HCT116 (cell line): Measurements from ENCODE around the gene DMRTA2. TPM values are rescaled to one million over a fixed set of nuclear protein-coding genes. Genes with fewer than 3 reads are reported as not detected.

ENCODE experiments used
- ATAC-seq: fragments of 200-7000 bp; cut with Tn5 transposase; 2 replicates; pipeline ENCODE4 v1.9.1; 2020; ENCODE audit warnings: mild to moderate bottlenecking, moderate library complexity
- BruUV-seq: library from RNA; stranded (reverse); fragments of 400-500 nt; replicated peaks from 2 replicates; lab custom pipeline; 2021; lab: Mats Ljungman, UMichigan
- CTCF ChIA-PET: fragments of 300-600 bp; sonication (Branson Sonifier 250); formaldehyde crosslinking; loops from one replicate; lab custom pipeline; 2021; ENCODE audit warnings: antibody characterized with exemption; lab: Charles Lee
- POLR2A ChIA-PET: fragments of 300-600, 350-600 bp; sonication (Branson Sonifier 250); formaldehyde crosslinking; loops from one replicate; lab custom pipeline; 2021; ENCODE audit warnings: antibody characterized with exemption; lab: Charles Lee
- RAD21 ChIA-PET, 2 experiments: fragments of 300-600 bp; sonication (Branson Sonifier 250); formaldehyde crosslinking; loops; one replicate each; lab custom pipeline; 2023; ENCODE audit warnings: low total read pairs in 2 of 2; ENCODE audit not compliant: uncharacterized antibody in 2 of 2, unreplicated experiment in 2 of 2, low non-redundant PET in 1 of 2; lab: Charles Lee
- DNase-seq: peaks from one replicate; pipeline ENCODE4 v3.0.0-alpha.2; 2010; ENCODE audit warnings: low read depth, low spot score
- H2AFZ ChIP-seq: fragments of 200-600 bp; shearing (Covaris generic), sonication (generic); 2 replicates; pipeline ENCODE4 v1.6.1; 2017; ENCODE audit warnings: low read depth, mixed run types, mixed read lengths, antibody characterized with exemption, low read length; ENCODE audit not compliant: poor library complexity, severe bottlenecking
- H3K27ac ChIP-seq: 2 replicates; pipeline ENCODE4 v1.5.1; 2012; ENCODE audit warnings: low read depth, low read length
- H3K27me3 ChIP-seq: fragments of 200-600 bp; sonication (generic); 2 replicates; pipeline ENCODE4 v1.6.1; 2016; ENCODE audit warnings: mixed run types, low read length, mixed read lengths; ENCODE audit not compliant: insufficient read depth
- H3K36me3 ChIP-seq, 2 experiments: fragments of 200-500 bp in 1 of 2; fragments of 200-600 bp in 1 of 2; sonication (Bioruptor generic) in 1 of 2; sonication (generic) in 1 of 2; 2 replicates each; pipeline versions ENCODE4 v1.5.1 to v1.6.1; 2014 to 2016; ENCODE audit warnings: low read length in 2 of 2, inconsistent platforms in 1 of 2, mixed read lengths in 1 of 2, mixed run types in 1 of 2; ENCODE audit not compliant: insufficient read depth in 2 of 2, control insufficient read depth in 1 of 2
- H3K4me1 ChIP-seq, 2 experiments: fragments of 200-600 bp in 1 of 2; sonication (generic) in 1 of 2; 2 replicates each; pipeline versions ENCODE4 v1.5.1 to v1.6.1; 2012 to 2017; ENCODE audit warnings: low read length in 2 of 2, inconsistent platforms in 1 of 2, mild to moderate bottlenecking in 1 of 2, mixed read lengths in 1 of 2, mixed run types in 1 of 2, moderate library complexity in 1 of 2; ENCODE audit not compliant: insufficient read depth in 2 of 2, control insufficient read depth in 1 of 2
- H3K4me2 ChIP-seq: fragments of 200-600 bp; sonication (generic); 2 replicates; pipeline ENCODE4 v1.6.1; 2017; ENCODE audit warnings: mixed run types, low read length, mixed read lengths
- H3K4me3 ChIP-seq, 2 experiments: fragments of 200-600 bp in 1 of 2; sonication (generic) in 1 of 2; replicated peaks in 1 of 2; 2 replicates each; pipeline ENCODE4 v1.5.1; 2011 to 2016; ENCODE audit warnings: low read length in 2 of 2, control low read depth in 1 of 2, low read depth in 1 of 2, mild to moderate bottlenecking in 1 of 2, mixed read lengths in 1 of 2, mixed run types in 1 of 2
- H3K79me2 ChIP-seq: fragments of 200-600 bp; sonication (generic); 2 replicates; pipeline ENCODE4 v1.6.1; 2017; ENCODE audit warnings: mild to moderate bottlenecking, mixed run types, low read length, moderate library complexity, mixed read lengths; ENCODE audit not compliant: insufficient read depth
- H3K9ac ChIP-seq: fragments of 200-600 bp; sonication (generic); 2 replicates; pipeline ENCODE4 v1.6.1; 2016; ENCODE audit warnings: low read length, mixed read lengths
- H3K9me2 ChIP-seq: fragments of 200-600 bp; sonication (generic), shearing (Covaris generic); 2 replicates; pipeline ENCODE4 v1.6.1; 2017; ENCODE audit warnings: mixed run types, mild to moderate bottlenecking, moderate library complexity; ENCODE audit not compliant: insufficient read depth
- H3K9me3 ChIP-seq, 2 experiments: fragments of 200-500 bp in 1 of 2; fragments of 200-600 bp in 1 of 2; sonication (Bioruptor generic) in 1 of 2; sonication (generic) in 1 of 2; 2 replicates each; pipeline ENCODE4 v1.6.1; 2014 to 2017; ENCODE audit warnings: low read length in 2 of 2, mixed read lengths in 2 of 2, inconsistent platforms in 1 of 2, low read depth in 1 of 2, mild to moderate bottlenecking in 1 of 2, mixed run types in 1 of 2, moderate library complexity in 1 of 2; ENCODE audit not compliant: control insufficient read depth in 1 of 2, insufficient read depth in 1 of 2
- H4K20me1 ChIP-seq: fragments of 200-600 bp; sonication (generic), shearing (Covaris generic); 2 replicates; pipeline ENCODE4 v1.6.1; 2017; ENCODE audit warnings: mixed run types, mild to moderate bottlenecking, moderate library complexity; ENCODE audit not compliant: insufficient read depth
- CBX3 ChIP-seq: IDR thresholded peaks from 2 replicates; pipeline ENCODE4 v1.6.1; 2012; ENCODE audit warnings: low read depth
- CEBPB ChIP-seq: IDR thresholded peaks from 2 replicates; pipeline ENCODE4 v1.6.1; 2012; ENCODE audit warnings: low read depth
- EGR1 ChIP-seq: IDR thresholded peaks from 2 replicates; pipeline ENCODE4 v1.6.1; 2012; ENCODE audit warnings: low read depth
- ELF1 ChIP-seq: IDR thresholded peaks from 2 replicates; pipeline ENCODE4 v1.6.1; 2012; ENCODE audit warnings: low read depth, borderline replicate concordance
- EZH2 ChIP-seq: fragments of 200-600 bp; sonication (generic); IDR thresholded peaks from 2 replicates; pipeline ENCODE4 v1.6.1; 2017; ENCODE audit warnings: antibody characterized with exemption, mixed run types
- EZH2phosphoT487 ChIP-seq: fragments of 200-600 bp; IDR thresholded peaks from 2 replicates; pipeline ENCODE4 v1.6.1; 2018; ENCODE audit warnings: antibody characterized with exemption, borderline replicate concordance
- FOSL1 ChIP-seq: IDR thresholded peaks from 2 replicates; pipeline ENCODE4 v1.6.1; 2012; ENCODE audit warnings: low read depth
- JUND ChIP-seq: IDR thresholded peaks from 2 replicates; pipeline ENCODE4 v1.6.1; 2012
- POLR2AphosphoS5 ChIP-seq: IDR thresholded peaks from 2 replicates; pipeline ENCODE4 v1.6.1; 2011; ENCODE audit warnings: mild to moderate bottlenecking, low read depth, low read length, moderate library complexity
- RAD21 ChIP-seq: IDR thresholded peaks from 2 replicates; pipeline ENCODE4 v1.6.1; 2012; ENCODE audit warnings: low read depth, mild to moderate bottlenecking
- SP1 ChIP-seq: IDR thresholded peaks from 2 replicates; pipeline ENCODE4 v1.6.1; 2012; ENCODE audit warnings: low read depth
- SRF ChIP-seq: IDR thresholded peaks from 2 replicates; pipeline ENCODE4 v1.6.1; 2012; ENCODE audit warnings: low read depth
- YY1 ChIP-seq: IDR thresholded peaks from 2 replicates; pipeline ENCODE4 v1.6.1; 2011; ENCODE audit warnings: low read length, low read depth, moderate library complexity, mild to moderate bottlenecking; ENCODE audit not compliant: insufficient replicate concordance; ENCODE audit errors: extremely low read depth
- ZNF274 ChIP-seq: fragments of 200-500 bp; sonication (Bioruptor generic); IDR thresholded peaks from 2 replicates; pipeline ENCODE4 v1.6.1; 2014; ENCODE audit warnings: mild to moderate bottlenecking, low read depth, low read length, inconsistent platforms
- intact Hi-C: fragments of 100-400 bp; cut with micrococcal nuclease; formaldehyde crosslinking; loops from 2 replicates; pipeline ENCODE4 v1.10.0; 2022
- total RNA-seq: library from RNA; stranded (reverse); gene quantifications from one replicate; pipeline ENCODE4 v1.2.1, GENCODE V29; 2021; ENCODE audit not compliant: unreplicated experiment
- TF ChIP-seq, protein P1 (sequence below): IDR thresholded peaks from 2 replicates; pipeline ENCODE4 v1.6.1; 2012
- TF ChIP-seq, protein P2 (sequence below): IDR thresholded peaks from 2 replicates; pipeline ENCODE4 v1.6.1; 2012; ENCODE audit warnings: low read depth
- TF ChIP-seq, protein P3 (sequence below): IDR thresholded peaks from 2 replicates; pipeline ENCODE4 v1.6.1; 2012
- TF ChIP-seq, protein P4 (sequence below), 3 experiments: fragments of 200-600 bp in 1 of 3; sonication (generic) in 1 of 3; IDR thresholded peaks in 2 of 3; conservative IDR thresholded peaks in 1 of 3; 2 replicates each; pipeline ENCODE4 v1.5.1; 2012 to 2017; ENCODE audit warnings: low read depth in 2 of 3, low read length in 2 of 3, antibody characterized with exemption in 1 of 3, borderline replicate concordance in 1 of 3, control low read depth in 1 of 3, mild to moderate bottlenecking in 1 of 3, mixed read lengths in 1 of 3, mixed run types in 1 of 3, moderate library complexity in 1 of 3; ENCODE audit not compliant: insufficient read depth in 1 of 3

The DMRTA2 gene
- total RNA-seq, 1 experiment from 2014 or later = not detected

DNA sequence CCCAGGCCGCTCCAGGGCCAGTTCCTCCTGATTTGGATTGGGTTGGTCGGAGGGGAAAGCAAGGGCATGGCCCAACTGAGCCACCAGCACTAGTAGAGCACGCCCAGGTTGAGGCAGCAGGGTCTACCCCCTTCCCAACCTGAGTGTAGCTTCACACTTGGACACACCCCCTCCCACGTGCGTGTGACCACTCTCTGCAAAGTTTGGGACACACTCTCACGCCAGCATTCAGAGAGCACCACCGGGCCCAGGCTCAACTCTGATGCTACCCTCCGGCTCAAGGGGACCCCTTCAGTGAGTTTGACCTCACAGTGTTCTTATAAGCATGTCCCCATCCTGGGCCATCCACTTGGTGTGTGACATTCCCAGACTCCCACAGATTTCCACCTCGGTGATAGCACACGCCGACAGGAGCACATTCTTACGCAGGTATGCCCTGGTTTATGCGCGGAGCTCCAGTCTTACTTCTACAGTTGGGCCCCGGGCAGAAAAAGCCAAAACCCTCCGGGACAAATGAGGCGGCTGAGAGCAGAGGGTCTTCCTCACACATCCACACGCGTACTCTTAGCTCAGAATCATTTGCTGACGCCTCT is 3.0 kb upstream of the DMRTA2 start:
- Histone ChIP-seq H3K9me2 (no peaks in the 10 kb centered on the region), H3K4me2 (no peak overlapping the region), H3K36me3 (no peaks in the 10 kb centered on the region), H3K4me3 (no peak overlapping the region), H3K79me2 (no peaks in the 10 kb centered on the region), H3K27ac (no peak overlapping the region), H3K27me3 (no peaks in the 10 kb centered on the region), H3K4me1 (no peaks in the 10 kb centered on the region)
- ChIA-PET CTCF (no interaction called here), RAD21 (no interaction called here)
- no peak for DNase-seq
- no TSS peak for BruUV-seq
- ATAC-seq = peak; percentile 12; the same call in 1 of the 2 replicates
- TF ChIP-seq EGR1 (no peak), JUND (no peak), ELF1 (no peak), EZH2phosphoT487 (no peak), CEBPB (no peak), RAD21 (no peak), POLR2AphosphoS5 (no peak), CBX3 (no peak), SRF (no peak), SP1 (no peak), FOSL1 (no peak), ZNF274 (no peak), YY1 (no peak), EZH2 (no peak)
- TF ChIP-seq, protein P1, sequence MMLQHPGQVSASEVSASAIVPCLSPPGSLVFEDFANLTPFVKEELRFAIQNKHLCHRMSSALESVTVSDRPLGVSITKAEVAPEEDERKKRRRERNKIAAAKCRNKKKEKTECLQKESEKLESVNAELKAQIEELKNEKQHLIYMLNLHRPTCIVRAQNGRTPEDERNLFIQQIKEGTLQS = no peak
- TF ChIP-seq, protein P2, sequence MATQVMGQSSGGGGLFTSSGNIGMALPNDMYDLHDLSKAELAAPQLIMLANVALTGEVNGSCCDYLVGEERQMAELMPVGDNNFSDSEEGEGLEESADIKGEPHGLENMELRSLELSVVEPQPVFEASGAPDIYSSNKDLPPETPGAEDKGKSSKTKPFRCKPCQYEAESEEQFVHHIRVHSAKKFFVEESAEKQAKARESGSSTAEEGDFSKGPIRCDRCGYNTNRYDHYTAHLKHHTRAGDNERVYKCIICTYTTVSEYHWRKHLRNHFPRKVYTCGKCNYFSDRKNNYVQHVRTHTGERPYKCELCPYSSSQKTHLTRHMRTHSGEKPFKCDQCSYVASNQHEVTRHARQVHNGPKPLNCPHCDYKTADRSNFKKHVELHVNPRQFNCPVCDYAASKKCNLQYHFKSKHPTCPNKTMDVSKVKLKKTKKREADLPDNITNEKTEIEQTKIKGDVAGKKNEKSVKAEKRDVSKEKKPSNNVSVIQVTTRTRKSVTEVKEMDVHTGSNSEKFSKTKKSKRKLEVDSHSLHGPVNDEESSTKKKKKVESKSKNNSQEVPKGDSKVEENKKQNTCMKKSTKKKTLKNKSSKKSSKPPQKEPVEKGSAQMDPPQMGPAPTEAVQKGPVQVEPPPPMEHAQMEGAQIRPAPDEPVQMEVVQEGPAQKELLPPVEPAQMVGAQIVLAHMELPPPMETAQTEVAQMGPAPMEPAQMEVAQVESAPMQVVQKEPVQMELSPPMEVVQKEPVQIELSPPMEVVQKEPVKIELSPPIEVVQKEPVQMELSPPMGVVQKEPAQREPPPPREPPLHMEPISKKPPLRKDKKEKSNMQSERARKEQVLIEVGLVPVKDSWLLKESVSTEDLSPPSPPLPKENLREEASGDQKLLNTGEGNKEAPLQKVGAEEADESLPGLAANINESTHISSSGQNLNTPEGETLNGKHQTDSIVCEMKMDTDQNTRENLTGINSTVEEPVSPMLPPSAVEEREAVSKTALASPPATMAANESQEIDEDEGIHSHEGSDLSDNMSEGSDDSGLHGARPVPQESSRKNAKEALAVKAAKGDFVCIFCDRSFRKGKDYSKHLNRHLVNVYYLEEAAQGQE = no peak
- TF ChIP-seq, protein P3, sequence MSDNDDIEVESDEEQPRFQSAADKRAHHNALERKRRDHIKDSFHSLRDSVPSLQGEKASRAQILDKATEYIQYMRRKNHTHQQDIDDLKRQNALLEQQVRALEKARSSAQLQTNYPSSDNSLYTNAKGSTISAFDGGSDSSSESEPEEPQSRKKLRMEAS = no peak
- TF ChIP-seq, protein P4, sequence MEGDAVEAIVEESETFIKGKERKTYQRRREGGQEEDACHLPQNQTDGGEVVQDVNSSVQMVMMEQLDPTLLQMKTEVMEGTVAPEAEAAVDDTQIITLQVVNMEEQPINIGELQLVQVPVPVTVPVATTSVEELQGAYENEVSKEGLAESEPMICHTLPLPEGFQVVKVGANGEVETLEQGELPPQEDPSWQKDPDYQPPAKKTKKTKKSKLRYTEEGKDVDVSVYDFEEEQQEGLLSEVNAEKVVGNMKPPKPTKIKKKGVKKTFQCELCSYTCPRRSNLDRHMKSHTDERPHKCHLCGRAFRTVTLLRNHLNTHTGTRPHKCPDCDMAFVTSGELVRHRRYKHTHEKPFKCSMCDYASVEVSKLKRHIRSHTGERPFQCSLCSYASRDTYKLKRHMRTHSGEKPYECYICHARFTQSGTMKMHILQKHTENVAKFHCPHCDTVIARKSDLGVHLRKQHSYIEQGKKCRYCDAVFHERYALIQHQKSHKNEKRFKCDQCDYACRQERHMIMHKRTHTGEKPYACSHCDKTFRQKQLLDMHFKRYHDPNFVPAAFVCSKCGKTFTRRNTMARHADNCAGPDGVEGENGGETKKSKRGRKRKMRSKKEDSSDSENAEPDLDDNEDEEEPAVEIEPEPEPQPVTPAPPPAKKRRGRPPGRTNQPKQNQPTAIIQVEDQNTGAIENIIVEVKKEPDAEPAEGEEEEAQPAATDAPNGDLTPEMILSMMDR (IDR thresholded peaks at IDR 0.05 in 2 of 3, conservative IDR thresholded peaks at IDR 0.05 in 1 of 3; ENCODE audit: borderline replicate concordance in 1 of 3, insufficient read depth in 1 of 3, low read depth in 2 of 3, low read length in 2 of 3) = no peak
- TF ChIP-seq, all 23 proteins: peak for 0
- POLR2A ChIA-PET = no interaction called here
- Histone ChIP-seq H2AFZ (no peak overlapping the region), H3K9me3 (no peaks in the 10 kb centered on the region), H3K9ac (no peak overlapping the region), H4K20me1 (no peaks in the 10 kb centered on the region)
- intact Hi-C loops = no loop called here
